ENCODE data around the gene LYL1.

GRCh38 chr19:13137290-13137794 lies 34.7 kb upstream of the LYL1 start:
- TF ChIP-seq, protein P1, sequence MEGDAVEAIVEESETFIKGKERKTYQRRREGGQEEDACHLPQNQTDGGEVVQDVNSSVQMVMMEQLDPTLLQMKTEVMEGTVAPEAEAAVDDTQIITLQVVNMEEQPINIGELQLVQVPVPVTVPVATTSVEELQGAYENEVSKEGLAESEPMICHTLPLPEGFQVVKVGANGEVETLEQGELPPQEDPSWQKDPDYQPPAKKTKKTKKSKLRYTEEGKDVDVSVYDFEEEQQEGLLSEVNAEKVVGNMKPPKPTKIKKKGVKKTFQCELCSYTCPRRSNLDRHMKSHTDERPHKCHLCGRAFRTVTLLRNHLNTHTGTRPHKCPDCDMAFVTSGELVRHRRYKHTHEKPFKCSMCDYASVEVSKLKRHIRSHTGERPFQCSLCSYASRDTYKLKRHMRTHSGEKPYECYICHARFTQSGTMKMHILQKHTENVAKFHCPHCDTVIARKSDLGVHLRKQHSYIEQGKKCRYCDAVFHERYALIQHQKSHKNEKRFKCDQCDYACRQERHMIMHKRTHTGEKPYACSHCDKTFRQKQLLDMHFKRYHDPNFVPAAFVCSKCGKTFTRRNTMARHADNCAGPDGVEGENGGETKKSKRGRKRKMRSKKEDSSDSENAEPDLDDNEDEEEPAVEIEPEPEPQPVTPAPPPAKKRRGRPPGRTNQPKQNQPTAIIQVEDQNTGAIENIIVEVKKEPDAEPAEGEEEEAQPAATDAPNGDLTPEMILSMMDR (IDR thresholded peaks at IDR 0.05), result no peak
- TF ChIP-seq TCF7L2 (IDR thresholded peaks at IDR 0.05; ENCODE audit: low read depth, low read length), result no peak
